ENCODE results near the gene MYBPHL.

MYBPHL gene

DNA sequence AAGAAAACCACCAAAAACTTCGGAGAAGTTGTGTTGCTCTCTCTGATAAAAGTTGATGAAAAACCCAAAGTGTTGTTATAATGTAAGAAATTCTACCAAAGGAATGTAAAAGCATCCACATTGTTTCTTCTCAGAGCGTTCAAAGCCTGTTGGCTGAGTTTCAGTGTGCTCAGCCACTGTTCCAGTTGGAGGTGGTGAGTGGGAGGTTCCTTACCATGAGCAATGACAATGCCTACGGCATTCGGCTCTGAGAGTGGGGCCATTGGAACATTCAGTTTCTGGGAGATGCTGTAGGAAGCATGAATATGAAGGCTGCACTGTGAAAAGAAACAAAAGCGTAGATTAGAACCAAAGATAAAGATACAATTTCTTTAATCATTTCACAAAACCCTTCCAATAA lies 20.5 kb upstream of the MYBPHL start:
- ChIA-PET POLR2A (no interaction called here), CTCF (no interaction called here)
- H3K4me3 ChIP-seq (ENCODE audit: low read depth, low read length) = no peak overlapping the region
- DNase-seq (ENCODE audit: low read depth, low spot score) = no peak
- TF ChIP-seq, protein P1, sequence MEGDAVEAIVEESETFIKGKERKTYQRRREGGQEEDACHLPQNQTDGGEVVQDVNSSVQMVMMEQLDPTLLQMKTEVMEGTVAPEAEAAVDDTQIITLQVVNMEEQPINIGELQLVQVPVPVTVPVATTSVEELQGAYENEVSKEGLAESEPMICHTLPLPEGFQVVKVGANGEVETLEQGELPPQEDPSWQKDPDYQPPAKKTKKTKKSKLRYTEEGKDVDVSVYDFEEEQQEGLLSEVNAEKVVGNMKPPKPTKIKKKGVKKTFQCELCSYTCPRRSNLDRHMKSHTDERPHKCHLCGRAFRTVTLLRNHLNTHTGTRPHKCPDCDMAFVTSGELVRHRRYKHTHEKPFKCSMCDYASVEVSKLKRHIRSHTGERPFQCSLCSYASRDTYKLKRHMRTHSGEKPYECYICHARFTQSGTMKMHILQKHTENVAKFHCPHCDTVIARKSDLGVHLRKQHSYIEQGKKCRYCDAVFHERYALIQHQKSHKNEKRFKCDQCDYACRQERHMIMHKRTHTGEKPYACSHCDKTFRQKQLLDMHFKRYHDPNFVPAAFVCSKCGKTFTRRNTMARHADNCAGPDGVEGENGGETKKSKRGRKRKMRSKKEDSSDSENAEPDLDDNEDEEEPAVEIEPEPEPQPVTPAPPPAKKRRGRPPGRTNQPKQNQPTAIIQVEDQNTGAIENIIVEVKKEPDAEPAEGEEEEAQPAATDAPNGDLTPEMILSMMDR (IDR thresholded peaks at IDR 0.05; ENCODE audit: insufficient read depth, low read length, missing control alignments) = no peak

- no peak overlapping the region for H3K4me3 ChIP-seq (ENCODE audit: low read depth, low read length)
- no peak for DNase-seq (ENCODE audit: low read depth, low spot score)
- ChIA-PET CTCF (interaction anchor here (0.8 to 1.2 kb wide), 2 partner anchors 25 to 77 kb away, joined by 3 to 5 read pairs; no protein-coding TSS in a partner anchor), POLR2A (no interaction called here)
- TF ChIP-seq, protein P1 (IDR thresholded peaks at IDR 0.05; ENCODE audit: insufficient read depth, low read length, missing control alignments) = no peak
These were observed 16.2 kb upstream of the MYBPHL start for GRCh38 chr1:109322974-109323373.

- CTCF ChIA-PET = interaction anchor here (0.9 kb wide), 1 partner anchor 14 kb away, joined by 3 read pairs; no protein-coding TSS in a partner anchor
- TF ChIP-seq, protein P1 (IDR thresholded peaks at IDR 0.05; ENCODE audit: insufficient read depth, low read length, missing control alignments) = no peak
- POLR2A ChIA-PET = no interaction called here
- no peak overlapping the region for H3K4me3 ChIP-seq (ENCODE audit: low read depth, low read length)
- no peak for DNase-seq (ENCODE audit: low read depth, low spot score)
These were observed 12.3 kb upstream of the MYBPHL start for GRCh38 chr1:109319114-109319513.

DNA sequence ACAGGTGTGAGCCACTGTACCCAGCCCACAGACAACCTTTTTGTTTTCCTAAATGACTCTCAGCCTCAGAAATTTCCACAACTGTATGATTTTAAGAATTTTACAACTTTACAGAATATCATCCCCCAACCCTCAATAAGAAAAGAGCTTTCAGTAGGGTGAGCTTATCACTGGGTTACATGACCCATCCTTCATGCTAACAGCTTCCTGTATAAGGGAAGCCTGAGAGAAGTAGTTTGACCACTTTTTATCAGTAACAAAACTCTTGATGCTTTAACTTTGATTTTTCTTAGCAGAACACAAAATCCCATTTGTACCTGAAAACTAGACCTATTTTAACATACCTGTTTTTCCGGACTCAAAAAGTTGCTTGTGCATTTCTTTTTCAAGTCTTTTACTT lies 9.7 kb upstream of the MYBPHL start:
- TF ChIP-seq, protein P1 (IDR thresholded peaks at IDR 0.05; ENCODE audit: insufficient read depth, low read length, missing control alignments) = no peak
- CTCF ChIA-PET = interaction anchor here (1.4 to 1.6 kb wide), 2 partner anchors 9 to 83 kb away, joined by 4 to 5 read pairs; partner anchors contain the start of gene MYBPHL
- DNase-seq (ENCODE audit: low read depth, low spot score) = no peak
- H3K4me3 ChIP-seq (ENCODE audit: low read depth, low read length) = no peak overlapping the region
- POLR2A ChIA-PET = no interaction called here

DNA sequence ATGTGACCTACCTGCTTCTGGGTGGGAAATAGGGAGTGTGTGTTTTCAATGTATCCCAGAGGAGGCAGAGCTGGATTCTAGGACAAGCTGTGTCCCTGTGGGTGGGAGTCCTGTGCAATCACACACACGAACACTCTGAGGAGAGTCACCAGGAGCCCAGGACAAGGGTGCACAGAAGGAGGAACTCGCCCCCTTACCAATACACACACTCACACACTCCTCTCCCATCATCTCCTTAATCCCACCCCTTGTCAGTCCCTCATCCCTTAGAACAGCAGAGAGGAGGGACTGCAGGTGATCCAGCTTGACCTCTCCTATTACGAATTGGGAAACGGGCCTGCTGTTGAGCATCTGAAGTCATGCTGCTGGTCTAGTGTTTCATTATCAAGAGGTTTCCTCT lies 8.5 kb upstream of the MYBPHL start:
- no peak overlapping the region for H3K4me3 ChIP-seq (ENCODE audit: low read depth, low read length)
- ChIA-PET POLR2A (no interaction called here), CTCF (interaction anchor here (1.1 kb wide), 1 partner anchor 9 kb away, joined by 3 read pairs; the partner anchor contains the start of gene MYBPHL)
- DNase-seq (ENCODE audit: low read depth, low spot score) = no peak
- TF ChIP-seq, protein P1 (IDR thresholded peaks at IDR 0.05; ENCODE audit: insufficient read depth, low read length, missing control alignments) = no peak

- POLR2A ChIA-PET = no interaction called here
These were observed 8.0 kb upstream of the MYBPHL start for GRCh38 chr1:109314795-109315194.

More at GRCh38 chr1:109314795-109315194, 8.0 kb upstream of the MYBPHL start:
- CTCF ChIA-PET = no interaction called here
- DNase-seq (ENCODE audit: low read depth, low spot score) = no peak
- TF ChIP-seq, protein P1 (IDR thresholded peaks at IDR 0.05; ENCODE audit: insufficient read depth, low read length, missing control alignments) = no peak
- no peak overlapping the region for H3K4me3 ChIP-seq (ENCODE audit: low read depth, low read length)

Measured in AG04449 (cell line).